Measurements from ENCODE around the gene NCAM1.

DNA sequence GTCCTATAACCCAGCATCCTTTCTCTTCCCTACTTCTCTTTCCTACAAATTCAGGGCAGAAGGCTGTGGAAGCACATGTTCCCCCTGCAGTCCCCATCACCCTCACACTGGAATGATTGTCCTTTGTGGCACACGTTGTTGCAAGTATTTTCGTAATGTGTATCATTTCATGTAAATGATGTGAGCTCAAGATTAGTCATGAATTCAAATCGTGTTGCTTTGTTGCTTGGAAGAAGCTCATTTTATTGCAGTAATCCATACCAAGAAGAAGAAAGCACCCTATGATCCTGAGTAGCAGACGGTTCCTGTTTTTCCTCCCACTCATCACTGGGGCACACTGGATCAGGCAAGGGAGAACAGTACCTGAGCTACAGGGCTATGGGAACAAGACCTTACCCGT, 173.4 kb downstream of the NCAM1 start:
- no peak for TF ChIP-seq USF2 (CRISPR knock-in tag; IDR thresholded peaks at IDR 0.05)
- TF ChIP-seq, protein P1, sequence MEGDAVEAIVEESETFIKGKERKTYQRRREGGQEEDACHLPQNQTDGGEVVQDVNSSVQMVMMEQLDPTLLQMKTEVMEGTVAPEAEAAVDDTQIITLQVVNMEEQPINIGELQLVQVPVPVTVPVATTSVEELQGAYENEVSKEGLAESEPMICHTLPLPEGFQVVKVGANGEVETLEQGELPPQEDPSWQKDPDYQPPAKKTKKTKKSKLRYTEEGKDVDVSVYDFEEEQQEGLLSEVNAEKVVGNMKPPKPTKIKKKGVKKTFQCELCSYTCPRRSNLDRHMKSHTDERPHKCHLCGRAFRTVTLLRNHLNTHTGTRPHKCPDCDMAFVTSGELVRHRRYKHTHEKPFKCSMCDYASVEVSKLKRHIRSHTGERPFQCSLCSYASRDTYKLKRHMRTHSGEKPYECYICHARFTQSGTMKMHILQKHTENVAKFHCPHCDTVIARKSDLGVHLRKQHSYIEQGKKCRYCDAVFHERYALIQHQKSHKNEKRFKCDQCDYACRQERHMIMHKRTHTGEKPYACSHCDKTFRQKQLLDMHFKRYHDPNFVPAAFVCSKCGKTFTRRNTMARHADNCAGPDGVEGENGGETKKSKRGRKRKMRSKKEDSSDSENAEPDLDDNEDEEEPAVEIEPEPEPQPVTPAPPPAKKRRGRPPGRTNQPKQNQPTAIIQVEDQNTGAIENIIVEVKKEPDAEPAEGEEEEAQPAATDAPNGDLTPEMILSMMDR (IDR thresholded peaks at IDR 0.05), result no peak
- no peak for TF ChIP-seq NR2C2 (CRISPR knock-in tag; IDR thresholded peaks at IDR 0.05)
- no peak for TF ChIP-seq JAZF1 (CRISPR knock-in tag; IDR thresholded peaks at IDR 0.05)
- TF ChIP-seq ZMAT4 (CRISPR knock-in tag; IDR thresholded peaks at IDR 0.05), result no peak
- TF ChIP-seq AFF4 (CRISPR knock-in tag; IDR thresholded peaks at IDR 0.05; ENCODE audit: borderline replicate concordance), result no peak
- TF ChIP-seq, protein P2, sequence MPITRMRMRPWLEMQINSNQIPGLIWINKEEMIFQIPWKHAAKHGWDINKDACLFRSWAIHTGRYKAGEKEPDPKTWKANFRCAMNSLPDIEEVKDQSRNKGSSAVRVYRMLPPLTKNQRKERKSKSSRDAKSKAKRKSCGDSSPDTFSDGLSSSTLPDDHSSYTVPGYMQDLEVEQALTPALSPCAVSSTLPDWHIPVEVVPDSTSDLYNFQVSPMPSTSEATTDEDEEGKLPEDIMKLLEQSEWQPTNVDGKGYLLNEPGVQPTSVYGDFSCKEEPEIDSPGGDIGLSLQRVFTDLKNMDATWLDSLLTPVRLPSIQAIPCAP (CRISPR knock-in tag; IDR thresholded peaks at IDR 0.05), result no peak
- TF ChIP-seq, protein P3, sequence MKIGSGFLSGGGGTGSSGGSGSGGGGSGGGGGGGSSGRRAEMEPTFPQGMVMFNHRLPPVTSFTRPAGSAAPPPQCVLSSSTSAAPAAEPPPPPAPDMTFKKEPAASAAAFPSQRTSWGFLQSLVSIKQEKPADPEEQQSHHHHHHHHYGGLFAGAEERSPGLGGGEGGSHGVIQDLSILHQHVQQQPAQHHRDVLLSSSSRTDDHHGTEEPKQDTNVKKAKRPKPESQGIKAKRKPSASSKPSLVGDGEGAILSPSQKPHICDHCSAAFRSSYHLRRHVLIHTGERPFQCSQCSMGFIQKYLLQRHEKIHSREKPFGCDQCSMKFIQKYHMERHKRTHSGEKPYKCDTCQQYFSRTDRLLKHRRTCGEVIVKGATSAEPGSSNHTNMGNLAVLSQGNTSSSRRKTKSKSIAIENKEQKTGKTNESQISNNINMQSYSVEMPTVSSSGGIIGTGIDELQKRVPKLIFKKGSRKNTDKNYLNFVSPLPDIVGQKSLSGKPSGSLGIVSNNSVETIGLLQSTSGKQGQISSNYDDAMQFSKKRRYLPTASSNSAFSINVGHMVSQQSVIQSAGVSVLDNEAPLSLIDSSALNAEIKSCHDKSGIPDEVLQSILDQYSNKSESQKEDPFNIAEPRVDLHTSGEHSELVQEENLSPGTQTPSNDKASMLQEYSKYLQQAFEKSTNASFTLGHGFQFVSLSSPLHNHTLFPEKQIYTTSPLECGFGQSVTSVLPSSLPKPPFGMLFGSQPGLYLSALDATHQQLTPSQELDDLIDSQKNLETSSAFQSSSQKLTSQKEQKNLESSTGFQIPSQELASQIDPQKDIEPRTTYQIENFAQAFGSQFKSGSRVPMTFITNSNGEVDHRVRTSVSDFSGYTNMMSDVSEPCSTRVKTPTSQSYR (CRISPR knock-in tag; IDR thresholded peaks at IDR 0.05), result no peak
